OCI-M1 (cell line): ENCODE data around the gene NUCKS1.
A peak's percentile ranks its signal among the peaks of the same experiment; 100 is the strongest.

Experiments used
- DNase-seq: peaks from one replicate; lab custom pipeline; 2025; lab: John Stamatoyannopoulos, UW

Gene NUCKS1

DNA sequence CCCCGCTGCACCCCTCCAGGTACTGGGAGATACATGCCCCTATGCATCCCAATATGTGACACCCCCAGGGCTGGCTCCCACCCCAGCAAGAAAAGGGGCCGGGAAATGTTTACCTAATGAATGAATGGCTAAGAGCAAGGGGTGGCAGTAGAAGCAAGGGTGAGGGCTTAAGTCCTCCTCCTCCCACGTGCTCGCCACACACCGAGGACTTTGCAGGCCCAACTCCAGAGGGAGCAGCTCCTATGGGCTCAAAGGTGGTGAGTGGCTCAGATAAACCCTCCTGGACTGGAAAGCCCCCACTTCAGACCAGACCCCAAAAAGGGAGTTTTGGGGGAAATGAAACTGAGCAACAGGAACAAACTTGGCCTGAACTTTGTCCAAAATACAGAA is 81.0 kb downstream of the NUCKS1 start:
- DNase-seq, result peak; percentile 23

GRCh38 chr1:205667909-205668643 is 81.9 kb downstream of the NUCKS1 start:
- DNase-seq, result no peak

DNA sequence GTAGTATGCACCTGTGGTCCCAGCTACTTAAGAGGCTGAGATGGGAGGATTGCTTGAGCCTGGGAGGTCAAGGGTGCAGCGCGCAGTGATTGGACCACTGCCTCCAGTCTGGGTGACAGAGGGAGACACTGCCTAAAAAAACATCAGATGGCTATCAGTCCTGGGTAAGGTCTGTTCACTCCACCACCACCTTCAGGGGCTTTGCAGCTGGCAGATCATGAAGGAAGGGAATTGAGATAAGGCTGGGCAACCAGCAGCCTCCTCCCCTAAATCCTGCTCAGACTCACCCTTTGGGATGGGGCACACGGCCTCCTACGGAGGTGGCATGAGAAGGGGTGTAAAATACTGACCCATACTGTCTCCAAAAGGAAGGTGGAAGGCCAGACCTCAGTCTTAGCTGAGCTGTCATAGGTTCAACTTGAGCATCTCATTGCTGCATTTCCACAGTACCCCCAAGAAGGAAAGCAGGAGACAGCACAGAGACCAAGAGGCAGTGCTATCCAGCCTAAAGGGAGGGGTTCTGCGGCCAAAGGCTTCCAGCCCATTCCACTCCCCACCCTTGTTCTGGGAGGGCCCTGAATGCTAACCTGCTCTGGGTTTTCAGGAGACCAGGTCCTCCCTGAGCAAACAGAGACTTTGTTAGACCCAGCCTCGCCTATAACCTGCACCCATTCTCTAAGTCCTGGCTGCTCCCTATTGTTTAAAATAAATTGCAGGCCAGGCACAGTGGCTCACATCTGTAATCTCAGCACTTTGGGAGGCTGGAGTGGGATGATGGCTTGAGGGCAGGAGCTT is 83.4 kb downstream of the NUCKS1 start:
- DNase-seq, result no peak

GRCh38 chr1:205665201-205666045 is 84.6 kb downstream of the NUCKS1 start:
- DNase-seq, result no peak

- no peak for DNase-seq
Observed at GRCh38 chr1:205664399-205665017, 85.5 kb downstream of the NUCKS1 start.

- no peak for DNase-seq
Observed at GRCh38 chr1:205663286-205663936, 86.6 kb downstream of the NUCKS1 start.
